ENCODE measurements around the gene VASH1.
A peak's percentile ranks its signal among the peaks of the same experiment; 100 is the strongest.

The VASH1 gene

DNA sequence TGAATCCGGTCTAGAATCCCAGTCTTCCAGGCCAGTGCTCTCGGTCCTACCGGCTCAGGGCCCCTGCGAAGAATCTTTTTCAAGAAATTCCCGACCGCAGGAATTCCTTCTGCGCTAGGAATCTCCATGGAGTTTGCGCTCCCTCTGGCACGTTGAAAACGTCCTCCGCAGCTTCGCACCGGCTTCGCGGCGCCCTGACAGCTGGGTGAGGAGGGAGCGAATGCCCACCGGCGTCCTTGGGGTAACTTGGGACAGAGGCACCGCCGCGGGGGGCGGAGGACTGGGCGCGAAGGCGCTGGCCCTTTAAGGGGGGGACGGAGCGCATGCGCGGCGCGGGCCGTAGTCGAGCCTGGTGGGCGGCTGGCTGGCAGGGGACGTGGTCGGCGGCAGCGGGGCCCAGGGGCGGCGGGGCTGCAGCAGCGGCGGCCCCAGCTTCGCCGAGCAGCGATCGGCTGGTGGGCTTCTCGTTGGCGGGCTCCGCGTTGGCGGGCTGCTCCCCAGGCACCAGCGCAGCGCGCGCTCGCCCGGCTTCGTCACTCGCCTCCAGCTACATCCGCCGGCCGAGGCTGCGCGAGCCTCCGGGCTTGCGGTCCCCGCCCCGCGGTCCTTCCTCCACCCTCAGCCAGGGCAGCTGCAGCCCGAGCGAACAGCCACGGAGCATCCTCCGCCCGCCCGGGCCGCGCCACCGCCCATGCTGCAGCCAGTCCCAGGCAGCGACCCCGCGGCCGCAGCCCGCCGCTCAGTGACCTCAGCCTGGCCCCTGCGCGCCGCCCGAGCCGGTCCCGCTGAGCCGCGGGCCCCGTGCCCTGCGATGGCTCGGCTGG is at the start of gene VASH1:
Gene VASH1 (plus strand): TSS at position 333 of the 824 bp plus-strand sequence. CDS start 1,354 bp downstream, outside the sequence.
- TF ChIP-seq, protein P1, sequence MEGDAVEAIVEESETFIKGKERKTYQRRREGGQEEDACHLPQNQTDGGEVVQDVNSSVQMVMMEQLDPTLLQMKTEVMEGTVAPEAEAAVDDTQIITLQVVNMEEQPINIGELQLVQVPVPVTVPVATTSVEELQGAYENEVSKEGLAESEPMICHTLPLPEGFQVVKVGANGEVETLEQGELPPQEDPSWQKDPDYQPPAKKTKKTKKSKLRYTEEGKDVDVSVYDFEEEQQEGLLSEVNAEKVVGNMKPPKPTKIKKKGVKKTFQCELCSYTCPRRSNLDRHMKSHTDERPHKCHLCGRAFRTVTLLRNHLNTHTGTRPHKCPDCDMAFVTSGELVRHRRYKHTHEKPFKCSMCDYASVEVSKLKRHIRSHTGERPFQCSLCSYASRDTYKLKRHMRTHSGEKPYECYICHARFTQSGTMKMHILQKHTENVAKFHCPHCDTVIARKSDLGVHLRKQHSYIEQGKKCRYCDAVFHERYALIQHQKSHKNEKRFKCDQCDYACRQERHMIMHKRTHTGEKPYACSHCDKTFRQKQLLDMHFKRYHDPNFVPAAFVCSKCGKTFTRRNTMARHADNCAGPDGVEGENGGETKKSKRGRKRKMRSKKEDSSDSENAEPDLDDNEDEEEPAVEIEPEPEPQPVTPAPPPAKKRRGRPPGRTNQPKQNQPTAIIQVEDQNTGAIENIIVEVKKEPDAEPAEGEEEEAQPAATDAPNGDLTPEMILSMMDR (conservative IDR thresholded peaks at IDR 0.05) = no peak
- peak within 1 kb of the TSS; percentile 71; the same call in 1 of the 2 replicates for H3K27ac ChIP-seq

DNA sequence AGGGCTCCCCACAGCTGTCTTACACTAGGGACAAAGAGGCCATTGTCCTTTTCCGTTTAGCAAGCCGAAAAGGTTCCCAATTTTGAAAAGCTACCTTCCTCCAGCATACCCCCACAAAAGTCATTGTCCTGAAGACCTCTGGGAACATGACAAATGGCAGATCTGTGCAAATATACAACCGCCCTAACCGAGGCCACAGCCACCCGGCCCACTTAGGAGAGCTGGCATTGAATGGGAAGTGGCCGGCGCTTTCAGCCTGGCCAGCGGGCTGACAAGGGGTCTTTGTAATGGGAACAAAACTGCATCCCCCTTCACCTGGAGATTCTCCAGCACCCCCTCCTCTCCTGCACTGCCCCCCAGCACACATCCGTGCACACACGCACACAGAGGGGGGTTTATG is 48.1 kb upstream of the VASH1 start:
- TF ChIP-seq, protein P1 (conservative IDR thresholded peaks at IDR 0.05) = no peak
- H3K27ac ChIP-seq = no peak overlapping the region

DNA sequence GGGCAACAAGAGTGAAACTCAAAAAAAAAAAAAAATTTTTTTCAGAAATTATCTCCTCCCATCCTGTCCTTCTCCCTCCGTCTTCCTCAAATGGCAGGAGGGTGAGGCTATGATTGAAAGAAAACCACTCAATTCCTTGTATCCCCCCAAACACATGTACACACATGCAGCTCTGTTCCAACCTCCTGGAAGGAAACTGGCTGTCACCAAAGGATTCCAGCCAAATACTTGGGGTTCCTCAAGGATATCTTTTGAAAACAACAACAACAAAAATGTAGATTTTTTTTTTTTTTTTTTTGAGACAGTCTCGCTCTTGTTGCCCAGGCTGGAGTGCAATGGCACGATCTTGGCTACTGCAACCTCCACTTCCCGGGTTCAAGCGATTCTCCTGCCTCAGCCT is 46.8 kb upstream of the VASH1 start:
- no peak overlapping the region for H3K27ac ChIP-seq
- TF ChIP-seq, protein P1 (conservative IDR thresholded peaks at IDR 0.05) = no peak

DNA sequence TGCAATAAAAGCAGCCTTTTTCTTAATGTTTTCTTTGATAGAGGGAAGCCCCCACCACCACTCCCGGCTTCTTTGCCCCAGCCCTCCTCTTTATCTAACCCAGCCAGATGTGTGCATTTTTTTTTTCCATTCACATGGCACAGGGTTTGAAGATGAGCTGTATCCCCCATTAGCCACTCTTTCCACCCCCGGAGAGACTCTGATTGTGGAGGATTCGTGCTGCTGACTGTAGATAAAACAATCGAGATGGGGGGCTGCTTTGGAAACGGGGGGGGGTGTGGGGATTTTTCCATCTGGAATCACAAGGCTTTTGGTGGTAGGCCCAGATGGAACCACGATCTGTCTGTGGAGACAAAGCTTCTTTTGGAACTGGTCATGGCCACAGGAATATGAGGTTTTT is 46.2 kb upstream of the VASH1 start:
- TF ChIP-seq, protein P1 (conservative IDR thresholded peaks at IDR 0.05) = no peak
- H3K27ac ChIP-seq = no peak overlapping the region

DNA sequence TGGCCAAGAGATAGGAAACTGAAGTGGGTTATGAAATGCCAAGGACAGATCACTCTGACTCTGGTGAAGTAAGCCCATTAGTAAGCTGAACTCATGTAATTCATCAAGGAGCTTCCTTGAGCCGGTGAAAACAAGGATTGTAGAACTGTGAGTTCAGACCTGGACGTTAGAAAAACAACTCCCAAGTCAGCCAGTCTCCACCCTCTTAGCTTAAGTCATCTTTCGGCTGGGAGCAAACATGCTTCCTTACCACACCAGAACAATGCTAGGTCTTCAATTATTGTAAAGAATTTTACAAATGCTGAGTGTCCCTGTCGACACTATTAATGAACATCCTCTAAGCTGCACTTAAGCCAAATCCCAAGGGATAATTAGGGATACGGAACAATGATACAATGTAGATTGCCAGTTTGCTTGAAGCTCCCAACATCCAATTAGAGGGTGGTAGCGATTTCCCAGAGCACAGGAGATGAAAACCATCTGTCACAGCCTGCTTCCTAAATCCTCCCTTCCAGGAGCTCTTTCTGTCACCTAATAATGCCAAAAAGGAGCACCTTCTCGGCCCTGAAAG is 45.7 kb upstream of the VASH1 start:
- TF ChIP-seq, protein P1 (conservative IDR thresholded peaks at IDR 0.05) = no peak
- H3K27ac ChIP-seq = no peak overlapping the region

DNA sequence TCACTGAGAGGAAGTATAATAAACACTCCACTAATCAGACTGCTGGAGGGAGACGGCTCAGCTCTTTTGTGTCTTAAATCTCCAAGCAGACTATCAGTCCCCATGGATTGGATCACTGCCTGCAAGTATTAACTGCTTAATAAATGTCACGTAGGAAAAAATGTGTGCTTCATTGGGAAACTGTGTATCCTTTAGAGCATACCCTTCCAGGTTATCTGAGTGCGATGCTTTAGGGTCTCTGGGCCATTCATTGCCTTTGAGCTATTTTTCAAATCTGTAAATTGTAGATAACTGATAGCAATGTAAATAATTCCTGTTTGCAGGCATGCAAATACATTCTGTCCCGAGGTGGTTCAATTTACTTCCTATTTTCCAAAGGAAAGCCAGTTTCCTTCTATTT is 45.0 kb upstream of the VASH1 start:
- no peak overlapping the region for H3K27ac ChIP-seq
- TF ChIP-seq, protein P1 (conservative IDR thresholded peaks at IDR 0.05) = no peak

DNA sequence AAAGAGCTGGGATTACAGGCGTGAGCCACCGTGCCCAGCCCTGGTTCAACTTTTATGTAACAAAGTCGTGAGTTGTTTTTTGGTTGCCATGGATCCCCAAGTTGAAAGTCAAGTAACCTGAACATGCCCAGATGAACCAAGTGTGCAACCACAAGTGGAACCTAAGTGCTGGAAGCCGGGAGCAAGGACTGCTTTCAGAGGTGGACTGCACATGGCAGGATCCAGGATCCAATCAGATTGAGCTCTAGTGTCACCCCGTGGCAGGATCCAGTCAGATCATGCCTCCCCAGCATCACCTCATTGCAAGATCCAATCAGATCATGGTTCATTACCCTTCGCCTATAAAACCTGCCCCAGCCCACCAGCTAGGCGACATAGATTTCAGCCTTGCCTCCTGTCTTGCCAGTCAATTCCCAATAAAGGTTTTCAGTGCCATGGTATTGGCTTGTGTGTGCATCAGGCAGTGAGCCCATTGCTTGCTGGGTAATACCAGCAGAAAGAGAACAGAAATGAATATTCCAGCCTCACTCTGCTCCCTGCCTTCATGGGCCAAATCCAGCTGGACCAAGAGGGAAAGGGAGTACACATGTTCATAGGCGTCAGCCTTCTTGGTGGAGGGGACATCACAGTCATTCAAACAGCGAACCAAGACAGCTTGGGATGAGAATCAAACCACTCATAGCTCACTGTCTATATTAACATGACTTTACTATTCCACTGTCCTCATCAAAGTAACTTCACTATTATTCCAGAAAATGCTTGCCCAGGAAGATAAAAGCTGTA is 43.6 kb upstream of the VASH1 start:
- TF ChIP-seq, protein P1 (conservative IDR thresholded peaks at IDR 0.05) = no peak
- H3K27ac ChIP-seq = no peak overlapping the region

Measured in VCaP (cell line).